Skin of body (tissue), 2 donors: ENCODE measurements around the gene TLR5. TPM values are rescaled to one million over a fixed set of nuclear protein-coding genes. Genes with fewer than 3 reads are reported as not detected.

Experiments used
- DNase-seq: peaks from one replicate; lab custom pipeline; 2025; lab: John Stamatoyannopoulos, UW
- total RNA-seq: library from RNA; depleted of rRNA; stranded (reverse); fragments of >200 nt; gene quantifications from one replicate; pipeline ENCODE4 v1.2.3, GENCODE V29; 2014

Gene TLR5
- total RNA-seq, 1 donor from 2014 or later = 5.5 TPM

DNA sequence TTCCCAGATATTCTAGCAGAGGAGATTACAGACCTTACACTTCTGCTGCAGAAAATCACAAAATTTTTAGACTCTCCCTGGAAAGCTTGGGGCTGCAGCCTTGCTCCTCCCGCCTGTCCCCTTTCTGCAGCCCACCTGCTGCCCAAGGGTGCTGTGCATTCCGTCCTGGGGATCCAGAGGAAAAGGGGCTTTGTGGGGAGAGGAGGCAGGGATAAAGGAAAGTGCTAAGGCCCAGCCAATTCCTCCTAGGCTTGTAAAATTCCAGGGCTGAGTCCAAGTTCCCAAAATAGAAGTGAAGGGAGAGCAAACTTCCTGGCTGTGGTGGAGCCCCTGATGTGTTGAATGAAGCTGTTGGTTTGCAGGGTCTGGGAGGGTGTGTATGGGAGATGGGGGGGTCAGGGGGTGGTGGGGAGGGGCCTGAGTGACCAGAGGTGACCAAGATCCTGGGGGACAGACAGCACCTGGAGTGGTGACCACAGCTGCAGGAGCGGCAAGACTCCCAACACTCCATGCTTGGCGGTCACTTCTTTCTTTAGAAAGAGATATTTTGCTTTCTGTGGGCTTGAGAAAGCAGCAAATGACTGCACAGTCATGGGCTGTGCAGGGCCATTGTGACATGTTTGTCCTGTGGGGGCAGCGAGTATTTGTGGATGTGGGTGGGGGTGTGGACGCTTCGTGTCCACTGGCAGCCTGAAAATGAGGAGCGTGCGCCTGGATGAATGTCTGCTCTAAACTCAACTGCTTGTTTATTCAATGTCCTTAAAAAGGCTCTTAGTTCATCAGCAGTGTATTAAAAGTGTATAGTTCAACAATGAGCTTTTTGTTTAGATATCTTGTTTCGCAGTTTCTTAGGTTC, 68.4 kb downstream of the TLR5 start:
- DNase-seq = peak; percentile 41

DNA sequence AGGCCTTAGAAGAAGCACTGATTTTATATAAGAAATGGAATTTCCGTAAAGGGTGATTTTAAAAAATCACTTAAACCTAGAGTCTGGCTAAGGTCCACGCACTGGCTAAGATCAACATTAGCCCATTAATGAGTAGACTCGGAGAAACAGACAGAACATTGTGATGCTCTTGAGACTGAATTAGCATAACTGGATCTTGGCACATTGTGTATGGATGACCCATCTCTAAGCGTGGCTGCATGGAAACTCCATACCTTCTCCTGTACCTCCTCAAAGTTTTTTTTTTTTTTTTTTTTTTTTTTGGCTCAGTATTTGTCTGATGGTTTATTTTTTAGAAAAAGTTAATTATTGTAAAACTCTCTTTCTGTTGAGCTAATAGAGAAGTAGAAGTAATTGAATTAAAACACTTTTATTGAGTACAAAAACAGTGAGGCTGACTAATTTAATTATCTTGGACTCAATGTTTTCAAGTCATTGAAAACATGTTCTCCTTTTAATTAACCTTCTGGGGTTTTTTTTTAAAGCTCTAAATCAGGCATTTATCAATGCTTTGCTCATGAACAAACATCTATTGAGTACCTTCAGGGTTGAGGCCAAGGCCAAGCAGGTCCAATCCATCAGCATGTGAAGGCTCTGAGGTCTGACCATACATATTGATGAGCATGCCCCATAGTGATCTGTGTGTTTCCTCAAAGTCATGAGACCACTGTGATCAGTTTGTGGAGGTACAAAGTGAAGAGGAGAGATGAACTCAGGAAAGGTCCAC, 74.0 kb downstream of the TLR5 start:
- DNase-seq = no peak

DNA sequence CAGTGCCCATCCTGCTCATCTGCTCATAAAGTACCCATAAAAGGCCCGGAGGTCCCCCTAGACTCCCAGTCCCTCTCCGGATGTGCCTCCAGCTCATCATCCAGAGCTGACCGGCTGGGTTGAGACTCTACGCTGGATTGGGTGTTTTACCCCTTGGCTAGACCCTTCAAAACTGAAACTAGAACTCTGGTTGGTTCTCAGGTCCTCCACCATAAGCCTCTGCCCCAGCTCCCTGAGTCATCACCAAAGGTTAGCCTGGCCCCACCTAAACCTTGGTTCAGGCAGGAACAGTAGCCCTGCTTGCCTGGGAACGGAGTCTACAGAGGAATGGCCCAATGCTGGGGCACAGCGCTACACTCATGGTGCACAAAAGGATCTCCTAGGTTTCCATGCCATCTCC, 75.1 kb downstream of the TLR5 start:
- no peak for DNase-seq

DNA sequence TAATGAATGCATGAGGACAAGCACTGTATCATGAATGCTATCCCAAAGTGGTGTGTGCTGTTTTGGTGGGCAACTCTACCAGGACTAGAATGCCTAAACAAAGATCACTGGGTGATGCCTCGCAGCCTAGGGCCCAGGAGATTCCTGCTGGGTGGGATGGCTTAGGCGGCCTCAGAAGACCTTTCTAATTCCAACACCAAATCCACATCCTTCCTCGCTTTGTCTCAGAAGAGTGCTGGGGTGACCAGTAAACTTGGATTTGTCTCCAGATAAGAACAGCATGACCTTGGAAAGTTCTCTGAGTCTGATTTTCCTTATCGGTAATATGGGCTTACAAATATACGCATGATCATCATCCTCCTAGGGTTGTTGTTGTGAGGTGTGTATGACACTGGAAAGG, 76.6 kb downstream of the TLR5 start:
- no peak for DNase-seq

DNA sequence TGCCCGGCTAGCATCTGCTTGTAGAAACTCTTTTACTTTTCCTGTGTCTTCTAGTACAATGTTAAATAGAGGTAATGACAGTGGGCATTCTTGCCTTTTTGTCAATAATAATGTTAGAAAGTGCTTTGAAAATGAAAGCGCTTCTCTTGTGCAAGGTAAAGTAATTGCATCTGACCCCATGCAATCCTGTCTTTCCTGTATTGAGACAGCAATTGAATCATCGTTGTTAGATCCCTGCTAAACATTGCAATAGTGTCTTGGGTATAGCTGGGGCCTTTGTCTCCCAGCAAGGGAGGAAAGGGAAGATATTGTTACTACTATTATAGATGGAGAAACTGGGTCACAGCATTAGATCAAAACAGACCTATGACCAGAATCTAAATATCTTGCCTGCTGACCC, 80.9 kb downstream of the TLR5 start:
- no peak for DNase-seq

DNA sequence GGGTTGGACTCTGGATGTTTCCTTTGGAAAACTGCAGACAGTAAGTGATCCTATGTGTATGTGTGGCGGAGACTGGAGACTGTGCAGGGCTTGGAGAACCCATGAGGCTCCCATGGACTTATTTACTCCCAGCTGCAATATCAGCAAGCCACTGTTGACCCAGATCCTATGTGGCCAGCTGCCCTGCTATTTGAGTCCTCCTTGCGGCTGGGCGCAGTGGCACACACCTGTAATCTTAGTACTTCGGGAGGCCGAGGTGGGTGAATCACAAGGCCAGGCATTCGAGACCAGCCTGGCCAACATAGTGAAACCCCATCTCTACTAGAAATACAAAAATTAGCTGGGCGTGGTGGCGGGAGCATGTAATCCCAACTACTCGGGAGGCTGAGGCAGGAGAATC, 83.5 kb downstream of the TLR5 start:
- DNase-seq = no peak

Other genes starting within 250 kb of the TLR5 start
- 12.9 TPM for gene SUSD4, start 220.9 kb upstream of the TLR5 start, total RNA-seq